Neuronal stem cell (in vitro differentiated cells): ENCODE results near the gene TF.
A peak's percentile ranks its signal among the peaks of the same experiment; 100 is the strongest.

Experiments
- DNase-seq: peaks from one replicate; pipeline ENCODE4 v3.0.0-alpha.2; 2013; ENCODE audit warnings: low spot score
- H2AFZ ChIP-seq: one replicate; pipeline ENCODE4 v1.6.1; 2013; ENCODE audit warnings: mild to moderate bottlenecking, low read length, inconsistent platforms
- H2AK5ac ChIP-seq: 2 replicates; pipeline ENCODE4 v1.6.1; 2013; ENCODE audit warnings: low read depth, mild to moderate bottlenecking, inconsistent platforms, low read length, moderate library complexity, mixed read lengths
- H2BK120ac ChIP-seq: 2 replicates; pipeline ENCODE4 v1.6.1; 2013; ENCODE audit warnings: low read depth, mild to moderate bottlenecking, inconsistent platforms, low read length, moderate library complexity, mixed read lengths
- H2BK12ac ChIP-seq: one replicate; pipeline ENCODE4 v1.6.1; 2013; ENCODE audit warnings: low read length, inconsistent platforms
- H2BK15ac ChIP-seq: 2 replicates; pipeline ENCODE4 v1.6.1; 2013; ENCODE audit warnings: mild to moderate bottlenecking, low read length, inconsistent platforms, mixed read lengths
- H2BK5ac ChIP-seq: one replicate; pipeline ENCODE4 v1.6.1; 2013; ENCODE audit warnings: inconsistent platforms, mild to moderate bottlenecking, low read length, moderate library complexity
- H3K14ac ChIP-seq: one replicate; pipeline ENCODE4 v1.6.1; 2013; ENCODE audit warnings: low read length, inconsistent platforms
- H3K18ac ChIP-seq: 2 replicates; pipeline ENCODE4 v1.6.1; 2013; ENCODE audit warnings: low read length, inconsistent platforms
- H3K23ac ChIP-seq: 2 replicates; pipeline ENCODE4 v1.6.1; 2013; ENCODE audit warnings: low read depth, mild to moderate bottlenecking, mixed read lengths, low read length, inconsistent platforms; ENCODE audit not compliant: poor library complexity
- H3K27ac ChIP-seq: replicated peaks from 3 replicates; pipeline ENCODE4 v1.5.1; 2013; ENCODE audit warnings: low read length, inconsistent platforms
- H3K27me3 ChIP-seq, 3 experiments: 2 replicates each; pipeline ENCODE4 v1.6.1; 2013; ENCODE audit warnings: low read length in 3 of 3, mild to moderate bottlenecking in 2 of 3, inconsistent platforms in 1 of 3, low read depth in 1 of 3, mixed read lengths in 1 of 3, moderate library complexity in 1 of 3; ENCODE audit not compliant: control insufficient read depth in 3 of 3, insufficient read depth in 3 of 3
- H3K36me3 ChIP-seq, 2 donors: replicated peaks in 1 of 2; 2 replicates each; pipeline ENCODE4 v1.6.1; 2013; ENCODE audit warnings: low read length in 2 of 2; ENCODE audit not compliant: control insufficient read depth in 2 of 2, insufficient read depth in 2 of 2
- H3K4ac ChIP-seq: 2 replicates; pipeline ENCODE4 v1.6.1; 2013; ENCODE audit warnings: inconsistent platforms, mild to moderate bottlenecking, low read length, moderate library complexity
- H3K4me1 ChIP-seq, 2 donors: 1 replicate in 1 of 2; 2 replicates in 1 of 2; pipeline ENCODE4 v1.6.1; 2013; ENCODE audit warnings: low read length in 2 of 2, low read depth in 1 of 2; ENCODE audit not compliant: control insufficient read depth in 2 of 2, insufficient read depth in 1 of 2
- H3K4me2 ChIP-seq: one replicate; pipeline ENCODE4 v1.6.1; 2013; ENCODE audit warnings: mild to moderate bottlenecking, low read length, inconsistent platforms; ENCODE audit not compliant: insufficient read depth, poor library complexity, severe bottlenecking
- H3K4me3 ChIP-seq, 2 donors: 2 replicates each; pipeline ENCODE4 v1.5.1; 2013; ENCODE audit warnings: low read length in 2 of 2, mild to moderate bottlenecking in 2 of 2, inconsistent platforms in 1 of 2, moderate library complexity in 1 of 2
- H3K79me1 ChIP-seq: one replicate; pipeline ENCODE4 v1.6.1; 2013; ENCODE audit warnings: low read depth, mild to moderate bottlenecking, inconsistent platforms, low read length, moderate library complexity
- H3K9ac ChIP-seq: one replicate; pipeline ENCODE4 v1.6.1; 2013; ENCODE audit warnings: mild to moderate bottlenecking, low read depth, low read length, inconsistent platforms; ENCODE audit not compliant: poor library complexity
- H3K9me3 ChIP-seq, 2 donors: replicated peaks in 1 of 2; 2 replicates each; pipeline versions ENCODE3 to v1.6.1; 2013; ENCODE audit warnings: low read length in 2 of 2, mild to moderate bottlenecking in 2 of 2, inconsistent platforms in 1 of 2, low read depth in 1 of 2, mixed read lengths in 1 of 2, moderate library complexity in 1 of 2; ENCODE audit not compliant: control insufficient read depth in 2 of 2, insufficient read depth in 1 of 2
- H4K8ac ChIP-seq: one replicate; pipeline ENCODE4 v1.6.1; 2013; ENCODE audit warnings: low read depth, mild to moderate bottlenecking, inconsistent platforms, low read length, moderate library complexity
- H4K91ac ChIP-seq: one replicate; pipeline ENCODE4 v1.6.1; 2013; ENCODE audit warnings: low read length, low read depth, mild to moderate bottlenecking, inconsistent platforms; ENCODE audit not compliant: poor library complexity
- WGBS, 2 donors: extraction: QIAGEN DNeasy Blood & Tissue Kit; methylation state at CpG; one replicate each; pipeline ENCODE4 v1.1.7; 2013; ENCODE audit warnings: missing lambda C conversion rate in 2 of 2, mixed read lengths in 1 of 2; ENCODE audit not compliant: insufficient read length in 2 of 2, insufficient replicate concordance in 1 of 2; ENCODE audit errors: extremely low coverage in 2 of 2; 5-methylcytosine and 5-hydroxymethylcytosine counted together

The TF gene

GRCh38 chr3:133754455-133754854, 8.3 kb downstream of the TF start:
- WGBS, 2 donors, result no CpG with 5 or more reads among the region's 5 CpGs
- Histone ChIP-seq H2BK12ac (no peak overlapping the region), H3K79me1 (no peaks in the 10 kb centered on the region), H3K23ac (no peak overlapping the region), H2BK15ac (no peak overlapping the region), H2BK5ac (no peak overlapping the region), H3K27me3 (peaks cover 0 to 41% (median 0%) of the 10 kb centered on the region in 3 experiments), H3K4me1 (no peaks in the 10 kb centered on the region), H4K8ac (no peak overlapping the region), H4K91ac (no peak overlapping the region), H3K4ac (no peak overlapping the region), H3K4me2 (no peak overlapping the region), H3K4me3 (no peak overlapping the region), H3K14ac (no peak overlapping the region), H2AFZ (no peak overlapping the region), H3K9me3 (no peaks in the 10 kb centered on the region), H3K36me3 (no peaks in the 10 kb centered on the region), H3K18ac (no peak overlapping the region), H2BK120ac (no peak overlapping the region), H3K9ac (no peak overlapping the region), H3K27ac (no peak overlapping the region), H2AK5ac (no peak overlapping the region)
- no peak for DNase-seq

- no peak for DNase-seq
- Histone ChIP-seq H3K4ac (no peak overlapping the region), H2BK120ac (no peak overlapping the region), H2BK5ac (peak overlapping the region; percentile 17), H3K9ac (no peak overlapping the region), H2BK15ac (no peak overlapping the region), H4K8ac (no peak overlapping the region), H3K4me1 (no peaks in the 10 kb centered on the region), H3K9me3 (no peaks in the 10 kb centered on the region), H4K91ac (no peak overlapping the region), H3K23ac (peak overlapping the region; percentile 13), H2BK12ac (no peak overlapping the region), H2AFZ (no peak overlapping the region), H3K36me3 (no peaks in the 10 kb centered on the region), H3K18ac (no peak overlapping the region), H3K27me3 (peaks cover 0 to 42% (median 0%) of the 10 kb centered on the region in 3 experiments), H3K79me1 (no peaks in the 10 kb centered on the region), H3K27ac (no peak overlapping the region), H3K14ac (no peak overlapping the region), H2AK5ac (no peak overlapping the region), H3K4me3 (no peak overlapping the region), H3K4me2 (no peak overlapping the region)
- WGBS, 2 donors, result no CpG with 5 or more reads among the region's 10 CpGs
Measured at GRCh38 chr3:133754973-133755828, 9.0 kb downstream of the TF start.

GRCh38 chr3:133756716-133757694, 10.8 kb downstream of the TF start:
- no peak overlapping the region for H3K9ac ChIP-seq
- H3K4me3 ChIP-seq, result no peak overlapping the region
- H3K18ac ChIP-seq, result no peak overlapping the region
- H3K4me2 ChIP-seq, result no peak overlapping the region
- no CpG with 5 or more reads among the region's 20 CpGs for WGBS, 2 donors
- H3K79me1 ChIP-seq, result no peaks in the 10 kb centered on the region
- no peak overlapping the region for H2BK15ac ChIP-seq
- no peaks in the 10 kb centered on the region for H3K36me3 ChIP-seq
- H3K4me1 ChIP-seq, result no peaks in the 10 kb centered on the region
- H3K27me3 ChIP-seq, result peaks cover 0 to 43% (median 0%) of the 10 kb centered on the region in 3 experiments
- H4K91ac ChIP-seq, result no peak overlapping the region
- H4K8ac ChIP-seq, result no peak overlapping the region
- DNase-seq, result no peak
- no peak overlapping the region for H3K4ac ChIP-seq
- no peak overlapping the region for H2AK5ac ChIP-seq
- H2BK12ac ChIP-seq, result no peak overlapping the region
- no peak overlapping the region for H3K14ac ChIP-seq
- H2BK120ac ChIP-seq, result no peak overlapping the region
- H3K23ac ChIP-seq, result no peak overlapping the region
- H2AFZ ChIP-seq, result no peak overlapping the region
- no peak overlapping the region for H3K27ac ChIP-seq
- no peak overlapping the region for H2BK5ac ChIP-seq
- no peaks in the 10 kb centered on the region for H3K9me3 ChIP-seq
